GM23338 (cell line): ENCODE data around the gene NEO1. TPM values are rescaled to one million over a fixed set of nuclear protein-coding genes. Genes with fewer than 3 reads are reported as not detected.

ENCODE experiments used
- ATAC-seq: fragments of 200-7000 bp; cut with Tn5 transposase; 3 replicates; pipeline ENCODE4 v1.9.1; 2020
- DNase-seq: peaks from one replicate; pipeline ENCODE4 v3.0.0-alpha.2; 2015; ENCODE audit warnings: low spot score
- H2AFZ ChIP-seq: fragments of 200-600 bp; sonication (generic); 2 replicates; pipeline ENCODE4 v1.8.0; 2016; ENCODE audit warnings: antibody characterized with exemption, mild to moderate bottlenecking, moderate library complexity
- H3F3A ChIP-seq: fragments of 200-600 bp; sonication (generic); replicated peaks from 2 replicates; pipeline ENCODE4 v1.8.0; 2017; ENCODE audit warnings: antibody characterized with exemption, mixed run types, low read depth
- H3K27ac ChIP-seq: fragments of 200-600 bp; sonication (generic); 2 replicates; pipeline ENCODE4 v1.6.1; 2016; ENCODE audit warnings: low read depth
- H3K27me3 ChIP-seq: fragments of 200-600 bp; sonication (generic); 2 replicates; pipeline ENCODE4 v1.8.0; 2016; ENCODE audit warnings: mild to moderate bottlenecking, mixed run types, moderate library complexity; ENCODE audit not compliant: insufficient read depth
- H3K36me3 ChIP-seq: fragments of 200-600 bp; sonication (generic); 2 replicates; pipeline ENCODE4 v1.8.0; 2016; ENCODE audit warnings: mild to moderate bottlenecking; ENCODE audit not compliant: insufficient read depth
- H3K4me1 ChIP-seq: fragments of 200-600 bp; sonication (generic); 2 replicates; pipeline ENCODE4 v1.8.0; 2016; ENCODE audit warnings: mild to moderate bottlenecking, moderate library complexity; ENCODE audit not compliant: insufficient read depth
- H3K4me2 ChIP-seq: fragments of 200-600 bp; sonication (generic); 2 replicates; pipeline ENCODE4 v1.7.1; 2017; ENCODE audit warnings: mixed run types
- H3K4me3 ChIP-seq: fragments of 200-600 bp; sonication (generic); 2 replicates; pipeline ENCODE4 v1.6.1; 2016; ENCODE audit warnings: mixed run types
- H3K79me2 ChIP-seq: fragments of 200-600 bp; sonication (generic); replicated peaks from 2 replicates; pipeline ENCODE4 v1.8.0; 2017; ENCODE audit warnings: mild to moderate bottlenecking; ENCODE audit not compliant: insufficient read depth
- H3K9me2 ChIP-seq: fragments of 200-600 bp; sonication (generic); 2 replicates; pipeline ENCODE4 v1.8.0; 2017; ENCODE audit not compliant: insufficient read depth
- H4K20me1 ChIP-seq: fragments of 200-600 bp; sonication (generic); replicated peaks from 2 replicates; pipeline ENCODE4 v1.8.0; 2017; ENCODE audit warnings: mild to moderate bottlenecking; ENCODE audit not compliant: insufficient read depth
- H3K27ac Mint-ChIP-seq: 2 replicates; pipeline ENCODE4 v1.8.0; 2020; ENCODE audit warnings: inconsistent platforms, mild to moderate bottlenecking, moderate library complexity, mixed read lengths
- H3K27me3 Mint-ChIP-seq: 3 replicates; pipeline ENCODE4 v1.8.0; 2022; ENCODE audit warnings: low read depth, mild to moderate bottlenecking, moderate library complexity, mixed read lengths, inconsistent platforms; ENCODE audit not compliant: insufficient read depth, poor library complexity
- H3K36me3 Mint-ChIP-seq: 3 replicates; pipeline ENCODE4 v1.8.0; 2021; ENCODE audit warnings: low read depth, mild to moderate bottlenecking, inconsistent platforms, moderate library complexity, mixed read lengths
- H3K4me1 Mint-ChIP-seq: 3 replicates; pipeline ENCODE4 v1.8.0; 2020; ENCODE audit warnings: mild to moderate bottlenecking, inconsistent platforms, mixed read lengths
- H3K4me3 Mint-ChIP-seq: 3 replicates; pipeline ENCODE4 v1.8.0; 2021; ENCODE audit warnings: moderate library complexity, mild to moderate bottlenecking, inconsistent platforms, mixed read lengths
- H3K9me3 Mint-ChIP-seq: 3 replicates; pipeline ENCODE4 v1.8.0; 2020; ENCODE audit warnings: moderate library complexity, mild to moderate bottlenecking, inconsistent platforms, mixed read lengths
- CTCF ChIP-seq, 2 experiments: fragments of 200-600 bp in 1 of 2; sonication (generic) in 1 of 2; conservative IDR thresholded peaks; 2 replicates each; pipeline versions ENCODE4 v1.5.1 to v1.6.1; 2016 to 2017; ENCODE audit warnings: antibody characterized with exemption in 2 of 2, low read depth in 2 of 2, mild to moderate bottlenecking in 2 of 2, moderate library complexity in 1 of 2
- EZH2phosphoT487 ChIP-seq: fragments of 200-600 bp; sonication (generic); IDR thresholded peaks from one replicate; pipeline ENCODE4 v1.8.1; 2018; ENCODE audit warnings: antibody characterized with exemption; ENCODE audit not compliant: unreplicated experiment
- NANOG ChIP-seq: IDR thresholded peaks from 2 replicates; pipeline ENCODE4 v1.6.1; 2016; ENCODE audit warnings: antibody characterized with exemption, borderline replicate concordance
- STAT1 ChIP-seq: IDR thresholded peaks from one replicate; pipeline ENCODE4 v1.6.1; 2016; ENCODE audit warnings: antibody characterized with exemption; ENCODE audit not compliant: unreplicated experiment
- ZNF114 ChIP-seq: fragments of 250-450 bp; sonication (Bioruptor Pico); IDR thresholded peaks from 2 replicates; pipeline ENCODE4 v1.5.0; 2020; ENCODE audit warnings: mild to moderate bottlenecking, moderate library complexity
- polyA plus RNA-seq: library from polyadenylated mRNA; unstranded; fragments of >200 nt; fragmentation: Nextera tagmentation; extraction: Ambion mirVana; gene quantifications from 2 replicates; pipeline ENCODE4 v1.2.1, GENCODE V29; 2016
- total RNA-seq: library from RNA; depleted of rRNA; stranded (reverse); fragments of >200 nt; shearing (Covaris generic); gene quantifications from 2 replicates; pipeline ENCODE4 v1.2.3, GENCODE V29; 2014
- TF ChIP-seq, protein P1 (sequence below): fragments of 250-450 bp; sonication (Bioruptor Pico); IDR thresholded peaks from 2 replicates; pipeline ENCODE4 v1.5.0; 2020; ENCODE audit warnings: mild to moderate bottlenecking, moderate library complexity

Gene NEO1
- total and polyA plus RNA-seq, 2 experiments from 2014 or later: 8.4 to 45.8 TPM

DNA sequence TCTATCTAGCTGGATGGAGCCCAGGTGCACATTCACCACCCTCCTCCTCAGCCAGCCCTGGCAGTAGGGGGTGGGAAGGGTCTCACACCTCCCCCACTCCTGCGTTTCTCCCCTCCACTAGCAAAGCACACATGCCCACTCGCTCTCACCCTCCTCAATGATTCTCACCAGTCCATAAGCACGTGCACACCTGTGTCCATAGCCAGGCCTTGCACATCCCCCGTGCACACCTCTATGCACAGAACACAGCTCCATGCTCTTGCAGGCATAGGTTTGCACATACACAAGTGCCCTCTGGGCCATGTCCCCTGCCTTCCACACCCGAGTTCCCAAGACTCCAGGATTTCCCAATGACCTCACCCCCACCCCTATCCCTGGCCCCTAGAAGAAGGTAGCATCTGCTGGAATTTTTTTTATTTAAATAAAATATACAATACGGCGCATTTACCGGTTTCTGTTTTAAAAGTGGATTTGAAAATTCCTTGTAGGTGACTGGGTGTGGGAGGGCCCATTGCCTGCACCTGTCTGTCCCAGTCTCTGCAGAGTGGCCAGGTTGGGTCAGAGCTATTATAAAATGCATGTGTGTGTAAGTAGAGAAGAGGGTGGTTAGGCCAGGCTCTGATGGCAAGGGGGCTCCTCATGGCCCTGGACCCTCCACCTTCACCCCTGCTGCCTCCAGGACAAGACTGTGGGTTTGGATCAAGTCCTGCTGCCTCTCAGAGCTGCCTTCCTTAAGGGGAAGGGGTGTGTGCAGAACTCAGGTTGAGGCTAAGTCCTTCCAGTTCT lies 267.4 kb downstream of the NEO1 start (continued):
- TF ChIP-seq, protein P1, sequence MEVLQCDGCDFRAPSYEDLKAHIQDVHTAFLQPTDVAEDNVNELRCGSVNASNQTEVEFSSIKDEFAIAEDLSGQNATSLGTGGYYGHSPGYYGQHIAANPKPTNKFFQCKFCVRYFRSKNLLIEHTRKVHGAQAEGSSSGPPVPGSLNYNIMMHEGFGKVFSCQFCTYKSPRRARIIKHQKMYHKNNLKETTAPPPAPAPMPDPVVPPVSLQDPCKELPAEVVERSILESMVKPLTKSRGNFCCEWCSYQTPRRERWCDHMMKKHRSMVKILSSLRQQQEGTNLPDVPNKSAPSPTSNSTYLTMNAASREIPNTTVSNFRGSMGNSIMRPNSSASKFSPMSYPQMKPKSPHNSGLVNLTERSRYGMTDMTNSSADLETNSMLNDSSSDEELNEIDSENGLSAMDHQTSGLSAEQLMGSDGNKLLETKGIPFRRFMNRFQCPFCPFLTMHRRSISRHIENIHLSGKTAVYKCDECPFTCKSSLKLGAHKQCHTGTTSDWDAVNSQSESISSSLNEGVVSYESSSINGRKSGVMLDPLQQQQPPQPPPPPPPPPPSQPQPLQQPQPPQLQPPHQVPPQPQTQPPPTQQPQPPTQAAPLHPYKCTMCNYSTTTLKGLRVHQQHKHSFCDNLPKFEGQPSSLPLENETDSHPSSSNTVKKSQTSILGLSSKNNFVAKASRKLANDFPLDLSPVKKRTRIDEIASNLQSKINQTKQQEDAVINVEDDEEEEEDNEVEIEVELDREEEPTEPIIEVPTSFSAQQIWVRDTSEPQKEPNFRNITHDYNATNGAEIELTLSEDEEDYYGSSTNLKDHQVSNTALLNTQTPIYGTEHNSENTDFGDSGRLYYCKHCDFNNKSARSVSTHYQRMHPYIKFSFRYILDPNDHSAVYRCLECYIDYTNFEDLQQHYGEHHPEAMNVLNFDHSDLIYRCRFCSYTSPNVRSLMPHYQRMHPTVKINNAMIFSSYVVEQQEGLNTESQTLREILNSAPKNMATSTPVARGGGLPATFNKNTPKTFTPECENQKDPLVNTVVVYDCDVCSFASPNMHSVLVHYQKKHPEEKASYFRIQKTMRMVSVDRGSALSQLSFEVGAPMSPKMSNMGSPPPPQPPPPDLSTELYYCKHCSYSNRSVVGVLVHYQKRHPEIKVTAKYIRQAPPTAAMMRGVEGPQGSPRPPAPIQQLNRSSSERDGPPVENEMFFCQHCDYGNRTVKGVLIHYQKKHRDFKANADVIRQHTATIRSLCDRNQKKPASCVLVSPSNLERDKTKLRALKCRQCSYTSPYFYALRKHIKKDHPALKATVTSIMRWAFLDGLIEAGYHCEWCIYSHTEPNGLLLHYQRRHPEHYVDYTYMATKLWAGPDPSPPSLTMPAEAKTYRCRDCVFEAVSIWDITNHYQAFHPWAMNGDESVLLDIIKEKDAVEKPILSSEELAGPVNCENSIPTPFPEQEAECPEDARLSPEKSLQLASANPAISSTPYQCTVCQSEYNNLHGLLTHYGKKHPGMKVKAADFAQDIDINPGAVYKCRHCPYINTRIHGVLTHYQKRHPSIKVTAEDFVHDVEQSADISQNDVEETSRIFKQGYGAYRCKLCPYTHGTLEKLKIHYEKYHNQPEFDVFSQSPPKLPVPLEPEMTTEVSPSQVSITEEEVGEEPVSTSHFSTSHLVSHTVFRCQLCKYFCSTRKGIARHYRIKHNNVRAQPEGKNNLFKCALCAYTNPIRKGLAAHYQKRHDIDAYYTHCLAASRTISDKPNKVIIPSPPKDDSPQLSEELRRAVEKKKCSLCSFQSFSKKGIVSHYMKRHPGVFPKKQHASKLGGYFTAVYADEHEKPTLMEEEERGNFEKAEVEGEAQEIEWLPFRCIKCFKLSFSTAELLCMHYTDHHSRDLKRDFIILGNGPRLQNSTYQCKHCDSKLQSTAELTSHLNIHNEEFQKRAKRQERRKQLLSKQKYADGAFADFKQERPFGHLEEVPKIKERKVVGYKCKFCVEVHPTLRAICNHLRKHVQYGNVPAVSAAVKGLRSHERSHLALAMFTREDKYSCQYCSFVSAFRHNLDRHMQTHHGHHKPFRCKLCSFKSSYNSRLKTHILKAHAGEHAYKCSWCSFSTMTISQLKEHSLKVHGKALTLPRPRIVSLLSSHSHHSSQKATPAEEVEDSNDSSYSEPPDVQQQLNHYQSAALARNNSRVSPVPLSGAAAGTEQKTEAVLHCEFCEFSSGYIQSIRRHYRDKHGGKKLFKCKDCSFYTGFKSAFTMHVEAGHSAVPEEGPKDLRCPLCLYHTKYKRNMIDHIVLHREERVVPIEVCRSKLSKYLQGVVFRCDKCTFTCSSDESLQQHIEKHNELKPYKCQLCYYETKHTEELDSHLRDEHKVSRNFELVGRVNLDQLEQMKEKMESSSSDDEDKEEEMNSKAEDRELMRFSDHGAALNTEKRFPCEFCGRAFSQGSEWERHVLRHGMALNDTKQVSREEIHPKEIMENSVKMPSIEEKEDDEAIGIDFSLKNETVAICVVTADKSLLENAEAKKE (CRISPR knock-in tag): no peak
- TF ChIP-seq NANOG: no peak

DNA sequence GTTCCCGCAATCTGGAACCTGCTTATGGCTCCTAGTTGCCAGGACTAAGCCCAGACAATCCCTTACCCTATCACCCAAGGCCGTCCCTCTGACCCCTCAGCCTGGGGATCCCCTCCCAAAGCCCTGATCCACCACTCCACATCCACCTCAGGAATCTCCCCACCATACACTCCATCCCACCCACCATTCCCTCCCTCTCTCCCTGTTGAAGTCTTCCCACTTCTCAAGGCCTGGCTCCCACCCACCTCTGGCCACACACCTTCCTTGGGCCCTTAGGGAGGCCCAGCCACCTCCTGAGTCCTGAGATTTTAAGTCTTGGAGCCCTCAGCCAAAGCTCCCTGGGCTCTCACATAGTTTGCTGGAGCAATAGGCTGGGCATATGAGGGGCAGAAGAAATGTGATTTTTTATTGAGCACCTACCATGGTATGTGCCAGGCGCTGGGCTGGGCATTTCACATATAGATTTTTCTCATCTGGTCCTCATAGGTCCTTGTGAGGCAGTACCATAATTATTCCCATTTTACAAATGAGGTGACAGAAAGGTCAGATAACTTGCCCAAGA lies 268.4 kb downstream of the NEO1 start:
- no peak for DNase-seq
- H3K9me3 Mint-ChIP-seq: no peaks in the 10 kb centered on the region
- Histone ChIP-seq H3K27ac (no peak overlapping the region), H3K4me1 (peaks cover 4% of the 10 kb centered on the region; the same call in 1 of the 2 replicates), H3K36me3 (no peaks in the 10 kb centered on the region), H3K4me2 (no peak overlapping the region), H3K9me2 (no peaks in the 10 kb centered on the region), H3K4me3 (no peak overlapping the region), H4K20me1 (no peaks in the 10 kb centered on the region), H3K27me3 (no peaks in the 10 kb centered on the region), H2AFZ (no peak overlapping the region), H3K79me2 (no peaks in the 10 kb centered on the region), H3F3A (no peaks in the 10 kb centered on the region)
- no peak for ATAC-seq
- H3K4me1 Mint-ChIP-seq: peaks cover 23% of the 10 kb centered on the region
- peaks cover 15% of the 10 kb centered on the region for H3K27me3 Mint-ChIP-seq
- peaks cover 16% of the 10 kb centered on the region for H3K36me3 Mint-ChIP-seq
- no peak overlapping the region for H3K4me3 Mint-ChIP-seq
- H3K27ac Mint-ChIP-seq: no peak overlapping the region
- TF ChIP-seq, protein P1 (CRISPR knock-in tag): no peak
- TF ChIP-seq EZH2phosphoT487 (no peak), ZNF114 (CRISPR knock-in tag) (no peak), CTCF (conservative IDR thresholded peaks at IDR 0.05; ENCODE audit: low read depth in 2 of 2) (no peak), STAT1 (no peak)
